HG03460 (cell line): ENCODE results near the gene FZD7.

Experiments used
- ATAC-seq: cut with Tn5 transposase; IDR thresholded peaks from one replicate; pipeline ENCODE4 v1.9.1; 2021; ENCODE audit not compliant: unreplicated experiment

FZD7 gene

DNA sequence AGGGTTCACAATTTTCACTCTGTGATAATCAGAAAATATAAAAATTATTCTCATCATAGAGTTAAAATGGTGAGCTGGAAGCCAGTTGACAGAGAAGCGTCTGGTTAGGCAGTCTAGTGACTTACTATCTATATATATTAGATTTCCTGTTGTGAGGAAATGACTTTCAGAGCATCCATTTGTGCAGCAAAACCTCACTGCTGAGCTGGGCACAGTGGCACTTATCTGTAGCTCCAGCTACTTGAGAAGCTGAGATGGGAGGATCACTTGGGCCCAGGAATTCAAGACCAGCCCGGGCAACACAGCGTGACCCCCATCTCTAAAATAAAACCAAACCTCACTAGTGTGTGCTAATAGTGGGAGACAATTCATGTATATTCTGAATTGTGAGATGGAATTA lies 32.2 kb downstream of the FZD7 start:
- no peak for ATAC-seq

DNA sequence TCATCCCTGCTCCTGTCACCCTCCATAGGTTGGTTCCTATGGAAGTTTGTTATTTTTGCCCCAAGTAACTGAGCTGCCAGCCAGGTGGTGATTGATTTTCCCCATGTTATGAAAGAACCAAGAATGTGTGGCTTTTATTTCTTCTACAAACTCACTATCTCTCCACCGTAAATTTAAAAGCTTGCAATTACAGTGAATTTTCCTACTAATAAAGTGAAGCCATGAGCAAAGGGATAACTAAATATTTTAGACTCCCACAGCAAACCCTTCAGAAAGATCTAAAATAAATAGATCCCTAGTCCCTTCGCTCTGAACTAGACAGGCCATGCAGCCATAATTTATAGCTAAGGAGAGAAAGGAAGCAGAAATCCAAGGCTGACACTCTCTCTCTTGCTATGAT lies 33.2 kb downstream of the FZD7 start:
- no peak for ATAC-seq

GRCh38 chr2:202067589-202067988 lies 33.9 kb downstream of the FZD7 start:
- no peak for ATAC-seq

- no peak for ATAC-seq
These were observed 35.8 kb downstream of the FZD7 start for GRCh38 chr2:202069170-202070067.

DNA sequence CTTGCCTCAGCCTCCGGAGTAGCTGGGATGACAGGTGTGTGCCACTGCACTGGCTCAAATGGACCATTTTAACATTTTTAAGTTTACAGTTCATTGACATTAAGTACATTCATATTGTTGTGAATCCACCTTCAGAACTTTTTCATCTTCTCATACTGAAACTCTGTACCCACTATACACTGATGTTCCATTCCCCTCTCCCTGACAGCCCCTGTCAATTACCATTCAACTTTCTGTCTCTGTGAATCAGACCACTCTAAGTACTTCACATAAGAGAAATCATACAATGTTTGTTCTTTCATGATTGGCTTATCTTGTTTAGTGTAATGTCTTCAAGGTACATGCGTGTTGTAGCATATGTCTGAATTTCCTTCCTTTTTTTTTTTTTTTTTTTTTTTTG lies 37.5 kb downstream of the FZD7 start:
- no peak for ATAC-seq

- no peak for ATAC-seq
These were observed 38.6 kb downstream of the FZD7 start for GRCh38 chr2:202072226-202072625.

DNA sequence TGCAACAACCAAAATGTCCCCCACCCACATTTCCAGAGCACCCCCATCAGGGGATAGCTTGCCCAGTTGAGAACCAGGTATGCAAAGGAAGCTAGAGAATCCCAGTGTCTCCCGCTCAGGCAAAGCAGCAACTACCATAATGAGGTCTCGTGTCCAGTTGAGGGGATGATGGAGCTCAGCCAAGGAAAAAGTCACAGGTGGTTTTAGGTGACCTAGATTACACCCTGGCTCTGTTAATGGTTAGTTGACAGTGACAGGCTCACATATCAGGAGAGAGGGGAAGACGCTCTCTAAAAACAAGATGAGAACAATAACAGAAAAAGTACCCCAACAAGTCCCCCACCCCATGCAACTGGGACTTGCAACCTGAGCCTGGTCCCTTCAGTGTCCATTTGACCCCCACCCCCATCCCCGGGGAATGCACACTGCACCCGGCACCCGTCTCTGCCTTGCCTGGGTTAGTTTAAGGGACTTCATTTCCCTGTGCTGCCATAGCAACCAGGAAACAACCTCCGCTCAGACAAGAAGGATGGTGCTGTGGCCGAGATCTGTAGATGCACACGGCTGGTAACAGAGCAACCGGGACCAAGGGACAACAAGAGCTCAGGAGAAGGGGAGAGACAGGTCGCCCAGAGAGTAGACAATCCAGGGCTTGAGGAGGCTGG lies 39.2 kb downstream of the FZD7 start, which contains the start of gene KIAA2012:
Gene KIAA2012 (plus strand): TSS at position 519 of the 665 bp plus-strand sequence. CDS start 373 bp downstream, outside the sequence.
- no peak for ATAC-seq

DNA sequence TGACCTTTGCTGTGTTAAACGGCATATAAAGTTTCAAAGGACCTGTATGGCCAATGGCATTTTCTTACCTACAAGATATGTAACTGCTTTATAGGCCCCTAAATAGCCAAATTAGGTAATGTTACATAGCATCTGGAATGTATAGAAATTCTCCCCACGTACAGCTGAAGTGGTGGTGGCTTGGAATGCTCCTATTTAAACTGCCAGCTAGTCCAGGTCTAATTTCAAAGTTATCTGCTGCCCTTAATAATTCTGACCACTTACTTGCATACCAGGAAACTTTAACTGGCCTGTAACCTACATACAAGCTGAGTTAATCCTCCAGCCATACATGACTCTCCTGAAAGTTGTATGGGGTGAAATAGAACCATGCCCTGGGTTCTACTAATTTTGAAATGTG lies 40.7 kb downstream of the FZD7 start:
- ATAC-seq, result no peak

DNA sequence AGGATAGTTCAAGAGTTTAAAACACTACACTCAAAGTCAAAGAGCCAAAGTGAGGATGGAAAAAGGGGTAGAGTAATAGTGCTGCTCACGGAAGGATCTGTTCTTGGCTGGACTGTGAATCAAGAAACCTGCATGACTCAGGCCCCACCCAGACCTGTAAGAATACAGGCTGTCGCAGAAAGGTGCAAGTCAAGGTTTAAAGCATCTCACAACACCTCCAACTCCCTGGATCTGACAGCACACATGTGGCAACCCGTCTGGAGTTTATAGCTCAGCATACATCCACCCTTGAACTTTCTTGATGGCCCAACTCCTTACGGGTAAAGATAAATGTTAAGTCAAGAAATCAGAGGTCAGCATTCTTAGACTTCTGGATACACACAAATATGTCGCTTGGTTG lies 45.7 kb downstream of the FZD7 start:
- ATAC-seq, result no peak

DNA sequence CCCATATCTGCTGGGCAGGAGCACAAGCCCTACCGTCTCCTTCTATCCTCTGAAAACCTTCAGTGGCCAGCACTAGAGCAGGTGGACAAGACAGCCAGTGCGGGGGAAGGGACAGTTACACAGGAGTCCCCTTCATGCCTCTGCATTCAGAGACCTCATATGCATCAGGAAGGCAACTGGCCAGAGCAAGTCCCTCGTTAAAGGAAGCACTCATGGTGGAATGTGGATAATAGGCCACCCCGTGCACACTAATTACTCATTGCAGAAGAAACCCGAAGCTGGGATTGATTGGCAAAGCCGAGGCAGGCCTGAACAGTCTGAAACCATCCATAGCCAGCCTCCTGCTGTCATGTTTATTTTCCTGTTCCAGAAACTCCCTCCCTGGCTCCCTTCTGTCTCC lies 50.6 kb downstream of the FZD7 start:
- no peak for ATAC-seq
